Measurements from ENCODE around the gene NEO1. TPM values are rescaled to one million over a fixed set of nuclear protein-coding genes. Genes with fewer than 3 reads are reported as not detected.

NEO1 gene
- total and polyA plus RNA-seq, 2 of the 13 experiments (the other 11 are each of a cell fraction or from before 2014, with no cell fraction given): 8.4 to 11.0 TPM

DNA sequence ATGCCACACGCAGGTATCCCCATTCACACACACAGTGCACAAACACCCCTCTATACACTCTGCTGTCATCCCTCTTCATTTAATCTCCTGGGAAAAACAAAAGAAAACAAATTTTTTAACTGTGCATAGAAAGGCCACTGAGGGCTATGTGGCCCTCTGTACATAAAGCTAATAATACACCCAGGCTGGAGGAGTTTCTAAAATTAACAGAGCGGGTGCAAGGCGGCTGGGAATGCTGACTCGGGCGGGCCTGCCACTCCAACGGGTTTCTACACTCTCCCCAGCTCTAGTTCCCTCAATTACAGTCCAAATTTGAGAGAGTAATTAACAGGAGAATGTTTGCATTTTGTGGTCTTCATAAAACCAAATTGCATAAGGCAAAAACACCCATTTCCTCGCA lies 293.4 kb downstream of the NEO1 start (continued):
- TF ChIP-seq XBP1 (CRISPR knock-in tag; IDR thresholded peaks at IDR 0.05): no peak

DNA sequence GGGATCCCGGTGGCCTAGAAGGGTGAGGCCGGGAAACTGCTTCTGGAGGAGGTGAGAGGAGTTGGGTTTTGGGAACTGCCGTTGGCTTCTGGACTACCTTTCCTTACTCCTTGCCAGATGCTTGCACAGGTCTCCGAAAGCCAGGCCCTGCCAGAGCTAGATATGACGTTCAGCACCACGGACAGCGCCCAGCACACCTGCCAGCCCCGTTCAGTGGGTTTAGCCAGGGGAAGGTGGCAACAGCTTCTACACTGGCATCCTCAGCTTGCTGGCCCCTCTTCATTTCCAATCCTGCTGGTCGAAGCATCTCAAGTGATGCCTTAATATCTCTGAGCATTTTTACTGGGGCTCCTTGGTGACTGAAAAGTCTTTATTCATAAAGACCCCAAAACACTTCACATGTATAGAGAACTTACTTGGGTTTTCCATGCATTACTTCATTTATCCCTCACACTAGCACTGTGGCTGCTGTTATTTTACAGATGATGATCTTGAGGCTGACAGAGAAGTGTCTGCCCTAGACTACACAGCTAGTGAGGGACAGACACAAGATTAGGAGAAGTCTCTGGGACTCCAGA lies 294.6 kb downstream of the NEO1 start:
- POLR2A ChIA-PET: no interaction called here
- H3K27me3 ChIP-seq (ENCODE audit: control insufficient read depth in 1 of 2, insufficient read depth in 2 of 2, low read length in 2 of 2): peaks cover 0 to 2% of the 10 kb centered on the region in 2 experiments; a peak in 1 of 5 replicates
- no peak overlapping the region for H2AFZ ChIP-seq (ENCODE audit: low read length)
- in situ Hi-C loops (cut with HindIII; ENCODE audit: extremely low pct_ligation_motif_present, low pct_unique_long_range_greater_than_20kb): no loop called here
- H3K36me3 ChIP-seq (replicated peaks in 1 of 2; ENCODE audit: control insufficient read depth in 1 of 2, insufficient read depth in 2 of 2, low read length in 2 of 2): no peaks in the 10 kb centered on the region
- no peak overlapping the region for H3K9ac ChIP-seq (ENCODE audit: insufficient read depth, low read depth, low read length)
- H3K27ac ChIP-seq (ENCODE audit: extremely low read length, insufficient read depth, low read length): no peak overlapping the region
- H3K9me3 ChIP-seq (ENCODE audit: low read length): no peaks in the 10 kb centered on the region
- no peak overlapping the region for H3K4me3 ChIP-seq (replicated peaks in 1 of 3; ENCODE audit: insufficient read depth in 1 of 3, low read depth in 2 of 3, low read length in 3 of 3)
- BruUV-seq (replicated peaks): no TSS peak
- H3K4me1 ChIP-seq (ENCODE audit: insufficient read depth, low read length): no peaks in the 10 kb centered on the region
- ATAC-seq: peak; percentile 81
- intact Hi-C loops (cut with micrococcal nuclease; ENCODE audit: unreplicated experiment): no loop called here
- H3K79me2 ChIP-seq (ENCODE audit: insufficient read depth, low read length): no peaks in the 10 kb centered on the region
- peak; percentile 27 for DNase-seq (ENCODE audit: low spot score)
- no peak overlapping the region for H3K4me2 ChIP-seq (ENCODE audit: low read depth, low read length)
- no peaks in the 10 kb centered on the region for H4K20me1 ChIP-seq (ENCODE audit: insufficient read depth, low read length)
- 1% methylated on average over 9 of the region's 9 CpGs for WGBS (ENCODE audit: low lambda C conversion rate)
- FAIRE-seq: no peak
- CTCF ChIA-PET (ENCODE audit: low intra/inter-chr PET ratio, low total read pairs): no interaction called here
- TF ChIP-seq ZNF251 (CRISPR knock-in tag; IDR thresholded peaks at IDR 0.05): no peak
- no peak for TF ChIP-seq ZNF672 (CRISPR knock-in tag; IDR thresholded peaks at IDR 0.05)
- TF ChIP-seq ZIK1 (CRISPR knock-in tag; IDR thresholded peaks at IDR 0.05; ENCODE audit: borderline replicate concordance, low read depth): 0 out of 2 replicates have a peak, but pooled peaks have one; percentile 39
- TF ChIP-seq MIER2 (CRISPR knock-in tag; IDR thresholded peaks at IDR 0.05): peak; percentile 98
- TF ChIP-seq ZNF143 (CRISPR knock-in tag; IDR thresholded peaks at IDR 0.05): no peak
- TF ChIP-seq, protein P1, sequence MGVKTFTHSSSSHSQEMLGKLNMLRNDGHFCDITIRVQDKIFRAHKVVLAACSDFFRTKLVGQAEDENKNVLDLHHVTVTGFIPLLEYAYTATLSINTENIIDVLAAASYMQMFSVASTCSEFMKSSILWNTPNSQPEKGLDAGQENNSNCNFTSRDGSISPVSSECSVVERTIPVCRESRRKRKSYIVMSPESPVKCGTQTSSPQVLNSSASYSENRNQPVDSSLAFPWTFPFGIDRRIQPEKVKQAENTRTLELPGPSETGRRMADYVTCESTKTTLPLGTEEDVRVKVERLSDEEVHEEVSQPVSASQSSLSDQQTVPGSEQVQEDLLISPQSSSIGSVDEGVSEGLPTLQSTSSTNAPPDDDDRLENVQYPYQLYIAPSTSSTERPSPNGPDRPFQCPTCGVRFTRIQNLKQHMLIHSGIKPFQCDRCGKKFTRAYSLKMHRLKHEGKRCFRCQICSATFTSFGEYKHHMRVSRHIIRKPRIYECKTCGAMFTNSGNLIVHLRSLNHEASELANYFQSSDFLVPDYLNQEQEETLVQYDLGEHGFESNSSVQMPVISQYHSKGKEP (CRISPR knock-in tag; IDR thresholded peaks at IDR 0.05): peak; percentile 96
- no peak for TF ChIP-seq SYNCRIP (IDR thresholded peaks at IDR 0.05; ENCODE audit: insufficient read depth, low read depth, low read length)
- peak; percentile 82 for TF ChIP-seq ZNF792 (CRISPR knock-in tag; IDR thresholded peaks at IDR 0.05)
- peak; percentile 72; the same call in 1 of the 2 replicates for TF ChIP-seq KLF15 (CRISPR knock-in tag; IDR thresholded peaks at IDR 0.05; ENCODE audit: borderline replicate concordance)
- TF ChIP-seq RFX5 (IDR thresholded peaks at IDR 0.05; ENCODE audit: low read depth, low read length): no peak
- TF ChIP-seq ZNF20 (CRISPR knock-in tag; IDR thresholded peaks at IDR 0.05): no peak
- TF ChIP-seq KDM2A (CRISPR knock-in tag; IDR thresholded peaks at IDR 0.05; ENCODE audit: borderline replicate concordance, low read depth): peak; percentile 57; the same call in 1 of the 2 replicates
- TF ChIP-seq, protein P2, sequence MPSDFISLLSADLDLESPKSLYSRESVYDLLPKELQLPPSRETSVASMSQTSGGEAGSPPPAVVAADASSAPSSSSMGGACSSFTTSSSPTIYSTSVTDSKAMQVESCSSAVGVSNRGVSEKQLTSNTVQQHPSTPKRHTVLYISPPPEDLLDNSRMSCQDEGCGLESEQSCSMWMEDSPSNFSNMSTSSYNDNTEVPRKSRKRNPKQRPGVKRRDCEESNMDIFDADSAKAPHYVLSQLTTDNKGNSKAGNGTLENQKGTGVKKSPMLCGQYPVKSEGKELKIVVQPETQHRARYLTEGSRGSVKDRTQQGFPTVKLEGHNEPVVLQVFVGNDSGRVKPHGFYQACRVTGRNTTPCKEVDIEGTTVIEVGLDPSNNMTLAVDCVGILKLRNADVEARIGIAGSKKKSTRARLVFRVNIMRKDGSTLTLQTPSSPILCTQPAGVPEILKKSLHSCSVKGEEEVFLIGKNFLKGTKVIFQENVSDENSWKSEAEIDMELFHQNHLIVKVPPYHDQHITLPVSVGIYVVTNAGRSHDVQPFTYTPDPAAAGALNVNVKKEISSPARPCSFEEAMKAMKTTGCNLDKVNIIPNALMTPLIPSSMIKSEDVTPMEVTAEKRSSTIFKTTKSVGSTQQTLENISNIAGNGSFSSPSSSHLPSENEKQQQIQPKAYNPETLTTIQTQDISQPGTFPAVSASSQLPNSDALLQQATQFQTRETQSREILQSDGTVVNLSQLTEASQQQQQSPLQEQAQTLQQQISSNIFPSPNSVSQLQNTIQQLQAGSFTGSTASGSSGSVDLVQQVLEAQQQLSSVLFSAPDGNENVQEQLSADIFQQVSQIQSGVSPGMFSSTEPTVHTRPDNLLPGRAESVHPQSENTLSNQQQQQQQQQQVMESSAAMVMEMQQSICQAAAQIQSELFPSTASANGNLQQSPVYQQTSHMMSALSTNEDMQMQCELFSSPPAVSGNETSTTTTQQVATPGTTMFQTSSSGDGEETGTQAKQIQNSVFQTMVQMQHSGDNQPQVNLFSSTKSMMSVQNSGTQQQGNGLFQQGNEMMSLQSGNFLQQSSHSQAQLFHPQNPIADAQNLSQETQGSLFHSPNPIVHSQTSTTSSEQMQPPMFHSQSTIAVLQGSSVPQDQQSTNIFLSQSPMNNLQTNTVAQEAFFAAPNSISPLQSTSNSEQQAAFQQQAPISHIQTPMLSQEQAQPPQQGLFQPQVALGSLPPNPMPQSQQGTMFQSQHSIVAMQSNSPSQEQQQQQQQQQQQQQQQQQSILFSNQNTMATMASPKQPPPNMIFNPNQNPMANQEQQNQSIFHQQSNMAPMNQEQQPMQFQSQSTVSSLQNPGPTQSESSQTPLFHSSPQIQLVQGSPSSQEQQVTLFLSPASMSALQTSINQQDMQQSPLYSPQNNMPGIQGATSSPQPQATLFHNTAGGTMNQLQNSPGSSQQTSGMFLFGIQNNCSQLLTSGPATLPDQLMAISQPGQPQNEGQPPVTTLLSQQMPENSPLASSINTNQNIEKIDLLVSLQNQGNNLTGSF (CRISPR knock-in tag; IDR thresholded peaks at IDR 0.05): peak; percentile 89; the same call in 1 of the 2 replicates
- no peak for TF ChIP-seq ZNF660 (CRISPR knock-in tag; IDR thresholded peaks at IDR 0.05; ENCODE audit: borderline replicate concordance, low read depth)
- peak; percentile 79 for TF ChIP-seq SMAD3 (CRISPR knock-in tag; IDR thresholded peaks at IDR 0.05)
- peak; percentile 45; the same call in 1 of the 2 replicates for TF ChIP-seq ZNF263 (CRISPR knock-in tag; IDR thresholded peaks at IDR 0.05)
